ENCODE data around the gene THSD1. TPM values are rescaled to one million over a fixed set of nuclear protein-coding genes. Genes with fewer than 3 reads are reported as not detected.
"Not testable (repeated sequence)": the region's sequence is repeated elsewhere in the genome, so short reads cannot be mapped to it uniquely, and the experiment has no call there.

THSD1 gene
- polyA plus RNA-seq, 1 donor from 2014 or later, result 0.15 TPM

DNA sequence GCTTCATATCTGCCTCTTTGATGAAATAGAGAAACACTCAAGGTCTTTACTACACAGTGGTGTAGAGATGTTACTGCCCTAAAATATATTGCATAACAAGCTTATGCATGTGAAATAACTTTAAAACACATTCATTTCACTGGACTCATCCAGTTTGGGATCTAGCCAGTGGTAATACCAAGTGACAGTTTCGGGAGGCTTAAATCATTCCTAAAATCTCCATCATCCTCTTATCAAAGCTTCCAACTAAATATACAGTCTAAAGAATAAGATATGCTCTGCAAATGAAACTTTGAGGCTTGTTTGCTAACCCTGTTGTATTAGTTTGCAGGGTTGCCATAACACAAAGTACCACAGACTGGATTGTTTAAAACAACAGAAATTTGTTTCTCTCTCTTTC is 52.8 kb downstream of the THSD1 start:
- peaks cover 1% of the 10 kb centered on the region for H3K27me3 Mint-ChIP-seq
- H3K4me3 Mint-ChIP-seq, result no peak overlapping the region
- H3K4me1 Mint-ChIP-seq, result peaks cover 0 to 1% (median 0%) of the 10 kb centered on the region in 3 donors
- peaks cover 0 to 2% (median 0%) of the 10 kb centered on the region in 3 donors for H3K9me3 Mint-ChIP-seq
- no peak overlapping the region for H3K27ac Mint-ChIP-seq
- H3K36me3 Mint-ChIP-seq, result peaks cover 2% of the 10 kb centered on the region

DNA sequence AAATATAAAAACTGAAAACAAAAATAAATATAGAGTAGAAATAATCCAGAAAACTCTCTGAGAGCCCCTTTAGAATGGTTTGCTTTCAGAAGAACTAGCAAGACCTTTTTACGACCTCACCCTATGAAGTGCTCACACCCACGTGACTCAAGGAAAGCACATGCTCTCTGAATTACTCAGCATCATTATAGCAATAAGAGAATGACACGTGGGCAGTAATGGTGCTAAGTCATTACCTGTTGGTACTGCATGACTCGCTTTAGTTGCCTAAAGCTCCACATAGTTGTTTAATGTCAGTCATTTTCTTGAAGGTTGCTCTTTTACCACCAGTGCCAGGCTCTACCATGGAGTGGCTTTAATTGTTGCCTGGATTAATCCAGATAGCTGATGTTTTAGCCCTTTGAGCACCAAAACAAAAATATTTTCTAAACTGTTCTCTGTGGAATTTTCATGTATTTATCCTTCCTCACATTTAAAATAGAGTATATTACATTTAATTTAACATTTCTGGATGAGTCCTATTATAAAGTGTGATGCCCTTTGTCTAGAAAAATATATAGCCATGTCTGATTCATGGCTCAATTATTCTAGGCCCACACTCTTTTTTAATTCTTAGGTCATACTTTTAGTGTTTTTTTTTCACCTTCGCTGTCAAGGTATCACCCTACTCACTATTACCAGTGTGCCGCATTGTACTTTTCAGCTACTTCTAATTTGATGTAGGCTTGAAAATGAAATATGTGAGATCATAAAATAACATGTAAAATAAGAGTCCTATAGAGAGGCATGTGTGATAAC is 56.8 kb downstream of the THSD1 start:
- Mint-ChIP-seq H3K9me3 (no peaks in the 10 kb centered on the region), H3K36me3 (no peaks in the 10 kb centered on the region), H3K4me3 (no peak overlapping the region), H3K4me1 (no peaks in the 10 kb centered on the region), H3K27me3 (no peaks in the 10 kb centered on the region), H3K27ac (no peak overlapping the region)

DNA sequence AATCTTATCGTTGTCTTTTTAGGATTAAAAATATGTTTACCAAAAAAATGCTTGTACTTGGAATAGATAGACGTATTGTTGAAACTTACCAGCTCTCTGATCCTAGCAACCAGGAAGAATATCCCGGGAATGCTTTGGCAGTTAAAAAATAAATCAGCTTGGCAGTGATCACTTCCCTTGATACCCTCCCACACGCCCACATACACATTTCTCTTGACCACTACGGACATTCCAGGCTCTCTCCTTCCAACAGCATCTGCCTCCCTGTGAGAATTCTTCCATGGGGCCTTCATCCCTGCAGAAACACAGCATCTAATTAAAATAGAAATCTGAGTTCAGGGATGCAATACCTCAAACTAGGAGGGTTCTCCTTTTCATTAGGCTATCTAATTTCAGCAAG is 57.9 kb downstream of the THSD1 start:
- no peak overlapping the region for H3K27ac Mint-ChIP-seq
- H3K27me3 Mint-ChIP-seq, result no peaks in the 10 kb centered on the region
- no peaks in the 10 kb centered on the region for H3K9me3 Mint-ChIP-seq
- no peak overlapping the region for H3K4me3 Mint-ChIP-seq
- no peaks in the 10 kb centered on the region for H3K4me1 Mint-ChIP-seq
- no peaks in the 10 kb centered on the region for H3K36me3 Mint-ChIP-seq

DNA sequence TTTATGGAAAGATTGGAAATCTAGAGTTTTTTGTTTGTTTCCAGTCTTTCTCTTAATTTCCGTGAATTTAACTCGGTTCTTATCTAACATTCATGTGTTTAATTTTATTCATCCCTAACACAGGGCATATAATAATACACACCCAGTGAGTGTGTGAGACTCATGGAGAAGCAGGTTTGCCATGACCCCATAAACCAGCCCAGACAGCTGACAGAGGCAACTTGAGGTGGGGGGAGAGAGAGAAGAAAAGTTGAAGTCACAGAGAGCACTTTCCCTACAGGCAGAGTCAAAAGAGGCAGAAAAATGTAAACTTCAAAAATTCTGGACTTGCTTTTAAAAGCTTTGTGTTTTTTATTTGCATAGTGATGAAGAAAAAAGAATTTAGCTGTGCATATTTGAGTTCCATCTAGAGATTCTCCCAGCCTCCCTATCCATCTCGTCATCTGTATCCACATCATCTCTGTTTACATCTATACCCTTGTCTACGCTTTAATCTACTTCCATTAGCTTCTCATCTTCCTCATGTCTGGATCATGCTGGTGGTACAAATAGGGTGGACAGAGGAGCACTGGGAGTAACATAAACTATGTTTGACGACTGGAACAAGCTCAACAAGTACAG is 60.2 kb downstream of the THSD1 start:
- H3K4me1 Mint-ChIP-seq, result no peaks in the 10 kb centered on the region
- no peaks in the 10 kb centered on the region for H3K36me3 Mint-ChIP-seq
- no peak overlapping the region for H3K27ac Mint-ChIP-seq
- no peak overlapping the region for H3K4me3 Mint-ChIP-seq
- H3K27me3 Mint-ChIP-seq, result peaks cover 1% of the 10 kb centered on the region
- H3K9me3 Mint-ChIP-seq, result peaks cover 0 to 2% (median 0%) of the 10 kb centered on the region in 3 donors

DNA sequence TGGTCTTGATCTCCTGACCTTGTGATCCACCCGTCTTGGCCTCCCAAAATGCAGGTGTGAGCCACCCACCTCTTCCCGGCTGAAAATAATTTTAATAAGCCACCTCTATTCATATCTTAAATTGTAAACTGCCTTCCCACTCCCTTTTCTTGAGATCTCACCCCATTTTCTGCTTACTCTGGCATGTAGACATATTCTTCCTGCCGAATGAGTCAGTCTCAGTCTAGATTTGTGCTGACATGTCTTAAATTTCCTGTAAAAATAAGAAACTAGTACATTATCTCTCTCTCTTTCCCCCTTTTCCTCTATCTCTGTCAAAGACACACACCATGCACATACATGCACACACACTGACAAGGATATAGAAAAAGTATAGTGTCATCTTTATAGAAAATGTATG is 60.9 kb downstream of the THSD1 start:
- Mint-ChIP-seq H3K4me3 (no peak overlapping the region), H3K27ac (no peak overlapping the region)

DNA sequence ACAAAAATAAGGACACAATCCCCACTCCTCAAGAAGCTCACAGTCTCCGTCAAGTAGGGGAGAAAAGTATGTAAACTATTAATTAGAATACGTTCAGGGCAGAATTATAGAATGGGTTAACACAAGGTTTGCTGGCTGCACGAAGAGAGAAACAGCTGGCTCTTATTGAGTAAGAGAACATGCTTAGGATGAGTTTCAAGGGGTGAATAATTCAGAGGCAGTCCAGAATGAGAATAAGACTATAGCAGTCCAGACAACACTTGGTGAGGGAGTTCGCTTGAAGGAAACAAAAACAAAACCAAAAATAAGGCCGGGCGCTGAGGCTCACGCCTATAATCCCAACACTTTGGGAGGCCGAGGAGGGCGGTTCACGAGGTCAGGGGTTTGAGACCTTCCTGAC is 61.9 kb downstream of the THSD1 start:
- Mint-ChIP-seq H3K27ac (peak overlapping the region in 1 of 3 donors; percentile 71), H3K27me3 (peaks cover 1% of the 10 kb centered on the region), H3K4me3 (no peak overlapping the region), H3K36me3 (no peaks in the 10 kb centered on the region), H3K4me1 (no peaks in the 10 kb centered on the region), H3K9me3 (peaks cover 0 to 2% (median 0%) of the 10 kb centered on the region in 3 donors)

More for the DNA sequence above, 60.9 kb downstream of the THSD1 start:
- peaks cover 1% of the 10 kb centered on the region for H3K27me3 Mint-ChIP-seq
- no peaks in the 10 kb centered on the region for H3K4me1 Mint-ChIP-seq
- H3K9me3 Mint-ChIP-seq, result peaks cover 0 to 2% (median 0%) of the 10 kb centered on the region in 3 donors
- no peaks in the 10 kb centered on the region for H3K36me3 Mint-ChIP-seq

DNA sequence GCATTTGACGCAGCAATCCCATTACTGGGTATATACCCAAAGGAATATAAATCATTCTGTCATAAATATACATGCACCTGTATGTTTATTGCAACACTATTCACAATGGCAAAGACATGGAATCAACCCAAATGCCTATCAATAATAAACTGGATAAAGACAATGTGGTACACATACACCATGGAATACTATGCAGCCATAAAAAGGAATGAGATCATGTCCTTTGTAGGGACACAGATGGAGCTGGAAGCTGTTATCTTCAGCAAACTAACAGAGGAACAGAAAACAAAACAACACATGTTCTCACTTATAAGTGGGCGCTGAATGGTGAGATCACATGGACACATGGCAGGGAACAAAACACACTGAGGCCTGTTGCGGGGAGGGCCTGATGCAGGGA is 63.8 kb downstream of the THSD1 start:
- H3K4me3 Mint-ChIP-seq, H3K9me3 Mint-ChIP-seq, H3K36me3 Mint-ChIP-seq, H3K27me3 Mint-ChIP-seq, H3K4me1 Mint-ChIP-seq: not testable (repeated sequence)
- peak overlapping the region in 1 of 3 donors; percentile 36 for H3K27ac Mint-ChIP-seq

DNA sequence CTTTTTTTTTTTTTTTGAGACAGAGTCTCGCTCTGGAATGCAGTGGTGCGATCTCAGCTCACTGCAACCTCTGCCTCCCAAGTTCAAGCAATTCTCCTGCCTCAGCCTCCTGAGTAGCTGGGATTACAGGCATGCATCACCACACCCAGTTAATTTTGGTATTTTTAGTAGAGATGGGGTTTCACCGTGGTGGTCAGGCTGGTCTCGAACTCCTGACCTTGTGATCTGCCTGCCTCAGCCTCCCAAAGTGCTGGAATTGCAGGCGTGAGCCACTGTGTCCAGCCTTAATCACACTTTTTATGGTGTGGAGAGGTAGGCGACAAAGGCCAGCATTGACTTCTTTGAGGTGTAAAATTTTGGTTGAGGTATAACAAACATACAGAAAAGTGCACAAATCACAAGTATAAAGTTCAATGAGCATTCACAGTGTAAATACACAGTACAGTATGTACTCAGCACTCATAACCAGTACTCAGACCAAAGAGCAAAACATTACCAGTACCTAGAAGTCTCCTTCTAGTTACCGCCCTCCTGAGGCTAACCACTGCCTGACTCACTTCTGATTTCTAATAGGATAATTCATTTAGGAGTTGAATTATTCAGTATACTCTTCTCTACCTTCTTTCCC is 68.0 kb downstream of the THSD1 start:
- H3K27ac Mint-ChIP-seq, H3K4me1 Mint-ChIP-seq, H3K9me3 Mint-ChIP-seq, H3K4me3 Mint-ChIP-seq, H3K27me3 Mint-ChIP-seq, H3K36me3 Mint-ChIP-seq: not testable (repeated sequence)

DNA sequence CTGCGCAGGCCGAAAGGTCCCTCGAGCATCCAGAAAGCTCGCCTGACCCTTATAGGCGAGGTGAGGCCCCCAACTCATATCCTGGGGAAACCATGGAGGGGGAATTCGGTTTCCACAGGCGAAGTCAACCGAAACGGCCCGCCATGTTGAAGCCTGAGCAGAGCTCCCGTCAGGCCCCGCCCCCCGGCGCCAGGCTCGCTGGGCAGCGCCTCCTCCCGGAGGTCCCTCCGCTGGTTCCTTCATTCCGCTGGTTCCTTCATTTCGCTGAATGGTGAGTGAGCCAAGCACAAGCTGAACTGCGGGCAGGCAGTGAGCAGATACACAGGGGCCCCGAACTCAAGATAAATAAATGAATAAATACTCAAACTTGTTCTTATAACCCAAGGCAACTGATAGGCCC is 71.9 kb downstream of the THSD1 start:
- H3K36me3 Mint-ChIP-seq, H3K4me1 Mint-ChIP-seq: not testable (repeated sequence)

DNA sequence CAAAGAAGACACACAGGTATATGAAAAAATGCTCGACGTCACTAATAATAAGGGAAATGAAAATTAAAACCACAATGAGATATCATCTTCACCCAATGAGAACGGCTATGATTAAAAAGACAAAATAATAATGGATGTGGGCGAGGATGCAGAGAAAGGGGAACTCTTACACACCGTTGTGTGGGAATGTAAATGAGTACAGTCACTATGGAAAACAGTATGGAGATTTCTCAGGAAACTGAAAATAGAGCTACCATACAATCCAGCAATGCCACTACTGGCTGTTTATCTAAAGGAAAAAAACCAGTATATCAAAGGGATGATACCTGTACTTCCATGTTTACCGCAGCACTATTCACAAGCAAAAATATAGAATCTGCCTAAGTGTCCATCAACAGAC is 74.1 kb downstream of the THSD1 start:
- not testable (repeated sequence) for H3K9me3 Mint-ChIP-seq, H3K4me1 Mint-ChIP-seq

More for the DNA sequence above, 71.9 kb downstream of the THSD1 start:
- H3K9me3 Mint-ChIP-seq, H3K27me3 Mint-ChIP-seq, H3K4me3 Mint-ChIP-seq, H3K27ac Mint-ChIP-seq: not testable (repeated sequence)

More for the DNA sequence above, 74.1 kb downstream of the THSD1 start:
- H3K36me3 Mint-ChIP-seq, H3K27me3 Mint-ChIP-seq, H3K27ac Mint-ChIP-seq, H3K4me3 Mint-ChIP-seq: not testable (repeated sequence)

Other genes with a start within 250 kb of the THSD1 start
- gene NEK3, start 246.6 kb downstream of the THSD1 start, polyA plus RNA-seq, result 8.3 TPM
- gene VPS36, start 44.5 kb upstream of the THSD1 start, polyA plus RNA-seq, result 42.0 TPM
- gene CKAP2, start 49.3 kb upstream of the THSD1 start, polyA plus RNA-seq, result 14.8 TPM
- gene HNRNPA1L2, start 236.3 kb upstream of the THSD1 start, polyA plus RNA-seq, result 17.0 TPM
- gene SUGT1, start 246.7 kb upstream of the THSD1 start, polyA plus RNA-seq, result 47.3 TPM

Data from IgD-negative memory B cell (primary cell).